Measurements from ENCODE around the gene STXBP6.

DNA sequence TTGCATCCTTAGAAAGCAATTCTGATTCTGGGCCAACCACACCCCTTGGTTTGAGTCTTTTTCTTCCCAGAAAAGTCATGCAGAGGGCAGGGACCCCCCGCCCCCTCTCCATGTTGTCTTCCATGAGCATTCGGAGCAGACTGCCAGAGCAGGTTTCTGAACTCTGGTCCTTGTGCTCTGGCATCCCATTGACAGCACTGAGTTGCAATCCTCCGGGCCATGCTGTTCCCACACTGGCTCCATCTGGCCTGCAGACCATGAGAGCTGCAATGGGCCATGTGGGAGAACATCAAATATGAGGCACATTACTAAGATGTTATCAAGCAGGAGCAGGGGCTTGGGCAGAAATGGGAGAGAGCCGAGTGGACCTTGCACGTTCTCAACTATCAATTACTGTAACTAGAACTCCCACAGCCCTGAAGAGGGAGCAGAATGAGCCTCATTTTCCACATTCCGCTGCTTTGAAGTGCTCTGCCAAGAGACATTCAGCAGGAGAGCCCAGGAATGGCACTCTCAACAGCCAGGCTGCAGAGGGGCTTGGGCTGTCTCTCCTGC, 157.4 kb downstream of the STXBP6 start:
- TF ChIP-seq CTCF (IDR thresholded peaks at IDR 0.05; ENCODE audit: low read depth, low read length) (no peak), POLR2A (IDR thresholded peaks at IDR 0.05; ENCODE audit: extremely low read depth, insufficient read length) (no peak)

Measured in NB4 (cell line).